Karpas-422 (cell line): Measurements from ENCODE around the gene SGCD. TPM values are rescaled to one million over a fixed set of nuclear protein-coding genes. Genes with fewer than 3 reads are reported as not detected.

ENCODE experiments used
- DNase-seq: peaks from one replicate; pipeline ENCODE4 v3.0.0-alpha.2; 2015
- H2AFZ ChIP-seq: fragments of 200-600 bp; sonication (generic); 2 replicates; pipeline ENCODE4 v1.6.1; 2014; ENCODE audit warnings: antibody characterized with exemption, low read length, mixed read lengths
- H3K27ac ChIP-seq: fragments of 200-600 bp; sonication (generic); 2 replicates; pipeline ENCODE4 v1.5.1; 2014; ENCODE audit warnings: mild to moderate bottlenecking, low read length, moderate library complexity
- H3K27me3 ChIP-seq: fragments of 200-600 bp; sonication (generic); 2 replicates; pipeline ENCODE4 v1.6.1; 2014; ENCODE audit warnings: low read length, mixed read lengths
- H3K36me3 ChIP-seq: fragments of 200-600 bp; sonication (generic); 2 replicates; pipeline ENCODE4 v1.6.1; 2014; ENCODE audit warnings: low read length, mixed read lengths; ENCODE audit not compliant: insufficient read depth
- H3K4me1 ChIP-seq: fragments of 200-600 bp; sonication (generic); 2 replicates; pipeline ENCODE4 v1.6.1; 2014; ENCODE audit warnings: mild to moderate bottlenecking, low read length, mixed read lengths
- H3K4me2 ChIP-seq: fragments of 200-600 bp; sonication (generic); 2 replicates; pipeline ENCODE4 v1.6.1; 2014; ENCODE audit warnings: low read length, low read depth, mild to moderate bottlenecking; ENCODE audit not compliant: poor library complexity, severe bottlenecking
- H3K4me3 ChIP-seq: fragments of 200-600 bp; sonication (generic); 2 replicates; pipeline ENCODE4 v1.5.1; 2014; ENCODE audit warnings: mild to moderate bottlenecking, antibody characterized with exemption, low read length, mixed read lengths
- H3K79me2 ChIP-seq: fragments of 200-600 bp; sonication (generic); 2 replicates; pipeline ENCODE4 v1.6.1; 2014; ENCODE audit warnings: mild to moderate bottlenecking, low read length, mixed read lengths
- H3K9ac ChIP-seq: fragments of 200-600 bp; sonication (generic); 2 replicates; pipeline ENCODE4 v1.6.0; 2014; ENCODE audit warnings: low read length
- H3K9me2 ChIP-seq: fragments of 200-600 bp; sonication (generic), shearing (Covaris generic); replicated peaks from 2 replicates; pipeline ENCODE4 v1.6.0; 2014; ENCODE audit warnings: mild to moderate bottlenecking, low read length, moderate library complexity; ENCODE audit not compliant: insufficient read depth
- H3K9me3 ChIP-seq: fragments of 300-700, 200-600 bp; sonication (generic); 2 replicates; pipeline ENCODE4 v1.6.1; 2014; ENCODE audit warnings: low read length, mixed read lengths
- H4K20me1 ChIP-seq: fragments of 200-600 bp; sonication (generic); 2 replicates; pipeline ENCODE4 v1.6.1; 2014; ENCODE audit warnings: mild to moderate bottlenecking, antibody characterized with exemption, low read length, low read depth; ENCODE audit not compliant: insufficient read depth
- total RNA-seq: library from RNA; depleted of rRNA; stranded (reverse); fragments of >200 nt; shearing (Covaris generic); gene quantifications from 2 replicates; pipeline ENCODE4 v1.2.3, GENCODE V29; 2014; ENCODE audit warnings: low replicate concordance

Gene SGCD
- total RNA-seq, 1 experiment from 2014 or later, result not detected

DNA sequence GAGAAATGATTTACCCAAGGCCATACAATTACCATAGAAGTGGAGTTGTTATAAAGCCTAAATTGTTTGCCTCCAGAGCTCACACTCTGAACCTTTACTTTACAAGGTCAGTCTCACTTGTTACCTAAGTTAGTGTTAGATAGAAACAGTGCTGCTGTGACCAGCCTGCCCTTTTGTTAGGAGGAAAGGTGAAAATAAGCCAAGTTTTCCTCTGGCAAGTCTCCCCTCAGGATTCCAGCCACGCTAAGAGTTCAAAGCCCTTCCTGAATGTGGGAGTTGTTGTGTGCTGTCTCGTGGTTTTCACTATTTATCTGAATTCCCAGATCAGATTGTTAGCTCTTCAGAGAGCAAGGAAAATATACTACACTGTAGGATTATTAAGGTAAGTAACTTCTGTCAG is 260.0 kb downstream of the SGCD start:
- no peaks in the 10 kb centered on the region for H3K9me3 ChIP-seq
- DNase-seq, result no peak
- no peaks in the 10 kb centered on the region for H3K79me2 ChIP-seq
- no peak overlapping the region for H3K27ac ChIP-seq
- H3K9ac ChIP-seq, result no peak overlapping the region
- H4K20me1 ChIP-seq, result no peaks in the 10 kb centered on the region
- no peak overlapping the region for H3K4me3 ChIP-seq
- no peaks in the 10 kb centered on the region for H3K36me3 ChIP-seq
- no peak overlapping the region for H3K4me2 ChIP-seq
- H3K27me3 ChIP-seq, result no peaks in the 10 kb centered on the region
- no peaks in the 10 kb centered on the region for H3K4me1 ChIP-seq
- no peaks in the 10 kb centered on the region for H3K9me2 ChIP-seq
- H2AFZ ChIP-seq, result no peak overlapping the region

DNA sequence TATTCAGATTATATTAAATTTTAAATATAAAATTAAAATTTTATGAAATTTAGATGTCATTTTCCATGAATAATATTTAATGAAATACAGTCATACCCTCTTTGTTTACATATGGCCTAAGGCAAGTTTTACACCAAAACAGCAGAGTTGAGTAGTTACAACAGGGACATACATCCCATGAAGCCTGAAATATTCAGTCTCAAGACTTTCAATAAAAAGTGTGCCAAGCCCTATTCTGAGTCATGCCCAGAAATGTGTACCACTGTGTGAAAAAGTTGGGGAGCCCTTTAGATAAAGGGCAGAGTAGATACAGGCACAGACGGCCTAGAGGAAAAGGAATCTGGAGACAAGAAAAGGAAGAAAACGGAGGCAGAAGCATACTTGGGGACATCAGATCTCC is 261.3 kb downstream of the SGCD start:
- no peaks in the 10 kb centered on the region for H3K36me3 ChIP-seq
- no peak overlapping the region for H3K4me2 ChIP-seq
- no peaks in the 10 kb centered on the region for H3K27me3 ChIP-seq
- H3K9ac ChIP-seq, result no peak overlapping the region
- no peak overlapping the region for H3K27ac ChIP-seq
- no peaks in the 10 kb centered on the region for H4K20me1 ChIP-seq
- no peaks in the 10 kb centered on the region for H3K9me3 ChIP-seq
- no peak for DNase-seq
- no peak overlapping the region for H2AFZ ChIP-seq
- no peaks in the 10 kb centered on the region for H3K4me1 ChIP-seq
- 0 out of 2 replicates have a peak, but pooled peaks cover 2% of the 10 kb centered on the region for H3K9me2 ChIP-seq
- no peak overlapping the region for H3K4me3 ChIP-seq
- no peaks in the 10 kb centered on the region for H3K79me2 ChIP-seq

DNA sequence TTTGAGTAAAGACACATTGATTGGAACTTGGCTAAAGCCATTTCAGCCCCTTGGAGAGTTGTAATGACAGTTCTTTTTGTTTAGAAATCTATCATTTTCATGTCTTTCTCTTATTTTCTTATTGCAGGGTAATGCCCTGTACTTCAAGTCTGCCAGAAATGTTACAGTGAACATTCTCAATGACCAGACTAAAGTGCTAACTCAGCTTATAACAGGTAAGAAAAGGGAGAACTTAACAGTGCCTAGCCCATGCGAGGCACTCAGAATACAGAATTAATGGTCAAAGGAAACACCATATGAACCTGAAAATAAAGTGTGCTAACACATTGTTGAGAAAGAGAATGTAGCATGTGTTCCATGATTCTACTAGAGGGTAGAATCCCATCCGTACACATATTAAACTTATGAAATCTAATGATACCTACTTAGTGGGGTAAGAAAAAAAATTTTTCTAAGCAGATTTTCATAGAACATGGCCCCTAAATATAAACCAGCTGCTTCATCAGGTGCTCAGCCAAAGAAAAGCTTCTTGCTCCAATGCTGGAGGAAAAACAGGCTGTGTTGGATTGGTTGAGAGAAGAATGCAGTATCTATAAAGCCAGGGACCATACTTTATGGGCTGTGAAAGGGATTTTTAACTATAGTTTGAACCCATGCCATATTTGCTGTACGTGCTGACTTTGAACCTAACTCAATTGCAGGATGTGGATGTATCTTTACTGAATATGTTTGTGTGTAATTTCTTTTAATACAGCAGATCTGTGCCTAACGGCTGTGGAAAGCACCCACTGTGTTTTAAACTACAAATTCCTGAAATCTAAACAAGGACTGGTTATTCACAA is 262.4 kb downstream of the SGCD start:
- H4K20me1 ChIP-seq, result no peaks in the 10 kb centered on the region
- H2AFZ ChIP-seq, result no peak overlapping the region
- H3K4me2 ChIP-seq, result no peak overlapping the region
- no peaks in the 10 kb centered on the region for H3K27me3 ChIP-seq
- no peak overlapping the region for H3K9ac ChIP-seq
- no peaks in the 10 kb centered on the region for H3K36me3 ChIP-seq
- no peak overlapping the region for H3K27ac ChIP-seq
- no peaks in the 10 kb centered on the region for H3K79me2 ChIP-seq
- H3K4me3 ChIP-seq, result no peak overlapping the region
- H3K9me3 ChIP-seq, result no peaks in the 10 kb centered on the region
- H3K4me1 ChIP-seq, result no peaks in the 10 kb centered on the region
- no peak for DNase-seq
- 0 out of 2 replicates have a peak, but pooled peaks cover 2% of the 10 kb centered on the region for H3K9me2 ChIP-seq

DNA sequence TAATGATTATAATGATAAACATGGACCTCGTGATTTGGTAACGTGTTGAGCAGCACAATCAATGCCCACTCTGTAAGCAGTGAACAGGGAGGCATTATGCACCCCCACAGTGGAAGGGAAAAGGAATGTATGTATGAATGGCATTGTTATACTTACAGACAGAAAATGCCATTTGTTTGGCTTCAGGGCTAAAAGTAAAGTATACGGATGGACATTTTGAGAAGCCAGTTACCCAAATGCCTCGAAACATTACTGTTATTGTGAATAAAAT is 262.9 kb downstream of the SGCD start:
- Histone ChIP-seq H2AFZ (no peak overlapping the region), H3K79me2 (no peaks in the 10 kb centered on the region), H3K27me3 (no peaks in the 10 kb centered on the region), H3K36me3 (no peaks in the 10 kb centered on the region), H3K4me1 (no peaks in the 10 kb centered on the region), H3K9ac (no peak overlapping the region), H3K9me3 (no peaks in the 10 kb centered on the region), H3K27ac (no peak overlapping the region), H4K20me1 (no peaks in the 10 kb centered on the region), H3K9me2 (0 out of 2 replicates have a peak, but pooled peaks cover 2% of the 10 kb centered on the region), H3K4me3 (no peak overlapping the region), H3K4me2 (no peak overlapping the region)
- no peak for DNase-seq

DNA sequence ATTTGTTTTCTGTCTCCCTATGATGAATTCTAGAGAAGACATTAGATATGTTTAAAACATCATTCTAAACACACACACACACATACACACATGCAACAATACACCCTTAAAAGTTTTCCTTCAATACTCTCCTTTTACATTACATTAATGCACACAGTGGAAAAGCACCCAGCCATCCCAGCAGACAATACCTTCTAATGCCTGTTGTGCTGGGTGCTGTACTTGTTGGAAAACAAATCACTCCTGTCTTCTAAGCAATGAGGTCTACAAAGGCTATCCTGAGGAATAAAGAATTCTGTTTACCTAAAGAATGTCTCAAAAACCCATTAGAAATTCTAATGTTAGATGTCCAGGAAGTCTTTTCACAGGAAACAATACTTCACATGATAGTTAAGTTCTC is 264.0 kb downstream of the SGCD start:
- Histone ChIP-seq H3K9ac (no peak overlapping the region), H3K4me2 (no peak overlapping the region), H3K9me2 (0 out of 2 replicates have a peak, but pooled peaks cover 2% of the 10 kb centered on the region), H3K9me3 (no peaks in the 10 kb centered on the region), H3K36me3 (no peaks in the 10 kb centered on the region), H3K4me3 (no peak overlapping the region), H3K79me2 (no peaks in the 10 kb centered on the region), H3K27ac (no peak overlapping the region), H3K4me1 (no peaks in the 10 kb centered on the region), H3K27me3 (no peaks in the 10 kb centered on the region), H2AFZ (no peak overlapping the region), H4K20me1 (no peaks in the 10 kb centered on the region)
- DNase-seq, result no peak

DNA sequence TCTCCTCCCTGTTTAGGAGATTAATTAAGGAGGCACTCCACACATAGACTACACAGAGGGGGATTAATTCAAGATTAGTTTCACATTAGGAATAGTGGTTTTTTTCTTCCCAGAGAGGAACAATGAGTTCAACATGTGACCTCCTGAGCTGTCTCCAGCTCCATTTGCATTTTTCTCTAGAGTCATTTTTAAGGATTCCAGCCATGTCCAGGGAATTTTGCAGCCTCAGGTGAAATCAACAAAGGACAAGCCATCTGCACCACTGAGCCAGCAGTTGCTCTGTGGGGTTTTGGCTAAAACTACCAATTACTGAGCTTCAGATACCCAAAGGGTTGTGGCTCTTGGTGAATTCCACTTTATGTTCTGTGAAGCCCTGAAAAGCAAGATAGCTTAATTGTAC is 264.7 kb downstream of the SGCD start:
- Histone ChIP-seq H3K36me3 (no peaks in the 10 kb centered on the region), H3K9me3 (no peaks in the 10 kb centered on the region), H3K27ac (no peak overlapping the region), H2AFZ (no peak overlapping the region), H4K20me1 (no peaks in the 10 kb centered on the region), H3K4me3 (no peak overlapping the region), H3K4me1 (no peaks in the 10 kb centered on the region), H3K79me2 (no peaks in the 10 kb centered on the region), H3K27me3 (no peaks in the 10 kb centered on the region), H3K9ac (no peak overlapping the region), H3K4me2 (no peak overlapping the region), H3K9me2 (0 out of 2 replicates have a peak, but pooled peaks cover 2% of the 10 kb centered on the region)
- no peak for DNase-seq

DNA sequence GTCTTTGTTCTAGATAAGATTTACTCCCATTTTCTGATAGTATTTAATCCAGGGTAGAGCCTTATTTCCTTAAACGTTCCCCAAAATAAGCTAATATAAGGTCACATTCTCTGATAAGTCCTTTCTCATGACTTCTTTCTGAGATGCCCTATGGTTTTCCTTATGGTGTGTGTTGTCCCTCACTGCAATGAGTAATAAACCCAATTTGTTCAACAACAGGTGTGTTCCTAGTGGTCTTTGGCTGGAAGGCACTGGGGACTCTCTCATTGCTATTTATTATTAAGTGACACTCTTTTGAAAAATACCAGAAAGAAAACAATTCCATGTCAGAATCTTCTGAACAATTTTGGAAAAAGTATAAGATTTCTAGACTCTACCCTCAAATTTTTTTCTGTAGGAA is 266.6 kb downstream of the SGCD start:
- DNase-seq, result no peak
- Histone ChIP-seq H3K36me3 (no peaks in the 10 kb centered on the region), H4K20me1 (no peaks in the 10 kb centered on the region), H3K4me3 (no peak overlapping the region), H2AFZ (no peak overlapping the region), H3K9me3 (no peaks in the 10 kb centered on the region), H3K27me3 (no peaks in the 10 kb centered on the region), H3K9ac (no peak overlapping the region), H3K9me2 (0 out of 2 replicates have a peak, but pooled peaks cover 2% of the 10 kb centered on the region), H3K27ac (no peak overlapping the region), H3K4me1 (no peaks in the 10 kb centered on the region), H3K79me2 (no peaks in the 10 kb centered on the region), H3K4me2 (no peak overlapping the region)

DNA sequence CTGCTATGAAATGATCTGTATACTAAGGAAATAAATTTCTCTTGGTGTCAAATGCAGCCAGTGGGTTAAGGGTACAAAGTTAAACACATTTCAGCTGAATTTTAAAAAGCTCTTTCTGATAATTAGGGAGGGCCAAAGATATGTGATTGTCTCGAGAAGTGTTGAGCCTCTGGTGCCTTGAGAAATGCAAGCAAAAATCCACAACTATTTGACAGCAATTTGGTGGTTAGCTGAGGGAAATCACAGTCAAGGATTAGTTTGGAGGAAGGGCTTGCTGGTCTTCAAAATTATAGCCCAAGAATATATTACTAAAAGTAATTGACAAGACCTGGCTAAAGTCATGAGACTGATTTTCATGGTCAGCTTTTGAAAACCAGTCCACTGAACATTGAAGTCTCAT is 267.4 kb downstream of the SGCD start:
- no peaks in the 10 kb centered on the region for H3K4me1 ChIP-seq
- H3K4me2 ChIP-seq, result no peak overlapping the region
- no peaks in the 10 kb centered on the region for H3K79me2 ChIP-seq
- H3K27me3 ChIP-seq, result no peaks in the 10 kb centered on the region
- H3K9ac ChIP-seq, result no peak overlapping the region
- H3K9me3 ChIP-seq, result no peaks in the 10 kb centered on the region
- H3K27ac ChIP-seq, result no peak overlapping the region
- H2AFZ ChIP-seq, result no peak overlapping the region
- H4K20me1 ChIP-seq, result no peaks in the 10 kb centered on the region
- no peak for DNase-seq
- 0 out of 2 replicates have a peak, but pooled peaks cover 2% of the 10 kb centered on the region for H3K9me2 ChIP-seq
- no peak overlapping the region for H3K4me3 ChIP-seq
- H3K36me3 ChIP-seq, result no peaks in the 10 kb centered on the region
